IPS-18c (cell line): ENCODE data around the gene KAZN.

Source experiments
- H3K4me3 ChIP-seq: 2 replicates; pipeline ENCODE4 v1.7.0; 2013; ENCODE audit warnings: low read depth, mild to moderate bottlenecking, low read length, moderate library complexity; ENCODE audit not compliant: insufficient read depth
- H3K9me3 ChIP-seq: one replicate; pipeline ENCODE4 v1.6.1; 2013; ENCODE audit warnings: mild to moderate bottlenecking, low read length, moderate library complexity; ENCODE audit not compliant: control insufficient read depth, insufficient read depth

KAZN gene

GRCh38 chr1:14895727-14896126 lies 297.2 kb downstream of the KAZN start:
- no peak overlapping the region for H3K4me3 ChIP-seq
- H3K9me3 ChIP-seq: no peaks in the 10 kb centered on the region

- Histone ChIP-seq H3K4me3 (no peak overlapping the region), H3K9me3 (no peaks in the 10 kb centered on the region)
Observed at GRCh38 chr1:14896381-14897079, 298.0 kb downstream of the KAZN start.

GRCh38 chr1:14897080-14897449 lies 298.6 kb downstream of the KAZN start:
- no peaks in the 10 kb centered on the region for H3K9me3 ChIP-seq
- no peak overlapping the region for H3K4me3 ChIP-seq

GRCh38 chr1:14897547-14897946 lies 299.1 kb downstream of the KAZN start:
- no peaks in the 10 kb centered on the region for H3K9me3 ChIP-seq
- no peak overlapping the region for H3K4me3 ChIP-seq

- H3K4me3 ChIP-seq: no peak overlapping the region
- H3K9me3 ChIP-seq: no peaks in the 10 kb centered on the region
Observed at GRCh38 chr1:14897997-14898645, 299.6 kb downstream of the KAZN start.

- no peaks in the 10 kb centered on the region for H3K9me3 ChIP-seq
- no peak overlapping the region for H3K4me3 ChIP-seq
Observed at GRCh38 chr1:14899686-14900085, 301.2 kb downstream of the KAZN start.

GRCh38 chr1:14901371-14901954 lies 303.0 kb downstream of the KAZN start:
- Histone ChIP-seq H3K9me3 (no peaks in the 10 kb centered on the region), H3K4me3 (no peak overlapping the region)

GRCh38 chr1:14903922-14904321 lies 305.4 kb downstream of the KAZN start:
- no peak overlapping the region for H3K4me3 ChIP-seq
- no peaks in the 10 kb centered on the region for H3K9me3 ChIP-seq

GRCh38 chr1:14906665-14907064 lies 308.2 kb downstream of the KAZN start:
- H3K4me3 ChIP-seq: no peak overlapping the region

GRCh38 chr1:14907416-14907815 lies 308.9 kb downstream of the KAZN start:
- no peak overlapping the region for H3K4me3 ChIP-seq
- no peaks in the 10 kb centered on the region for H3K9me3 ChIP-seq

More at GRCh38 chr1:14906665-14907064, 308.2 kb downstream of the KAZN start:
- H3K9me3 ChIP-seq: no peaks in the 10 kb centered on the region

- H3K4me3 ChIP-seq: no peak overlapping the region
- H3K9me3 ChIP-seq: no peaks in the 10 kb centered on the region
Observed at GRCh38 chr1:14909273-14909672, 310.8 kb downstream of the KAZN start.

- Histone ChIP-seq H3K4me3 (no peak overlapping the region), H3K9me3 (no peaks in the 10 kb centered on the region)
Observed at GRCh38 chr1:14909920-14910460, 311.5 kb downstream of the KAZN start.

- no peak overlapping the region for H3K4me3 ChIP-seq
- no peaks in the 10 kb centered on the region for H3K9me3 ChIP-seq
Observed at GRCh38 chr1:14910984-14911721, 312.7 kb downstream of the KAZN start.

- no peaks in the 10 kb centered on the region for H3K9me3 ChIP-seq
Observed at GRCh38 chr1:14912839-14913481, 314.5 kb downstream of the KAZN start.

GRCh38 chr1:14913482-14914177 lies 315.1 kb downstream of the KAZN start:
- Histone ChIP-seq H3K4me3 (no peak overlapping the region; the same call in 1 of the 2 replicates), H3K9me3 (no peaks in the 10 kb centered on the region)

More at GRCh38 chr1:14912839-14913481, 314.5 kb downstream of the KAZN start:
- H3K4me3 ChIP-seq: no peak overlapping the region

- no peak overlapping the region for H3K4me3 ChIP-seq
Observed at GRCh38 chr1:14914351-14914988, 316.0 kb downstream of the KAZN start.

More at GRCh38 chr1:14914351-14914988, 316.0 kb downstream of the KAZN start:
- no peaks in the 10 kb centered on the region for H3K9me3 ChIP-seq
